GM21619 (cell line): ENCODE measurements around the gene TMEM191C.
"Not testable (repeated sequence)": the region's sequence is repeated elsewhere in the genome, so short reads cannot be mapped to it uniquely, and the experiment has no call there.

ENCODE experiments used
- ATAC-seq: cut with Tn5 transposase; IDR thresholded peaks from one replicate; pipeline ENCODE4 v1.9.1; 2021; ENCODE audit not compliant: unreplicated experiment

Gene TMEM191C

GRCh38 chr22:21472984-21473383, 5.8 kb downstream of the TMEM191C start:
- ATAC-seq = not testable (repeated sequence)

GRCh38 chr22:21473664-21474063, 6.5 kb downstream of the TMEM191C start:
- ATAC-seq = not testable (repeated sequence)

DNA sequence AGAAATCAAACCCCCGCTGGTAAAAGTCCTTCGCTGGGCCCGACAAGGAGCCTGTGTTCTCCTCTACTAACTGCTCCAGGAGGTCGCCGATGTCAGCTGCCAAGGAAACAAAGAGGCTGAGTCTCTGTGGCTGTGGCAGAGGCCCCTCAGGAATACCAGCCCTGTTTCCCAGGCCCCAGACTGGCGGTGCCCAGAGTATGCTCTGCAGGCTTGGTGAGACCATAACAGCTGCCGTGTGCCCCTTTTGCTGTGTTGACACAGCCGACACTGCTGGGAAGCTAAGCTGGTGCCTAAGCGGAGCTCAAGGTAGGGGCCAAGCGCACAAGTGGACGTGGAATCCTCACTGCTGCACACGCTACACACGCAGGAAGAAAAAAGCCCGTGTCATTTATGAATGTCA, 16.9 kb downstream of the TMEM191C start:
- ATAC-seq = not testable (repeated sequence)

- not testable (repeated sequence) for ATAC-seq
Observed at GRCh38 chr22:21487723-21488122, 20.5 kb downstream of the TMEM191C start.

DNA sequence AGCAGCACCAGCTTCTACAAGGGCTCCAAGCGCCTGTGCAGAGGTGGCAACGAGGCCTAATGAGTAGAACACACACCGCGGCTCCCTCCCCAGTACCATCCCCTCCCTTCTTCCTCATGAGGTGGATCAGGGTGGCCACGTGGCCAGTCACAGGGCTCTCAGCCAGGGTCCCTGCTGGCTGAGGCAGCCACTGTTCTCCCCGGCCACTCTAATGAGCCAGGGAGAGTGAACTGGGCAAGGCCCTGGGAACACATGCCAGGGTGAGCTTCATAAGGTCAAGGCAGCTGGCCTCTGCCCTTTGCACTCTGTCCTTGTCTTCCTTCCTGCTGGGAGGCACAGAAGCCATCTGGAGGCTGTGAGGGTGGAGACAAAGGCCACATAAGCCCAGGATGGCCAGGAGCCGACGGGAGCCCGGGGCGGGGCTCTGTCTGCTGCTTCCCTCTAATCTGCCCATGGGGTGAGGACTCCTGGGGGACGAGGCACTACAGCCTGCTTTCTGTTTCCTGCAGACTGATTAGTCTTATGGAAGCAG, 22.0 kb downstream of the TMEM191C start:
- not testable (repeated sequence) for ATAC-seq

DNA sequence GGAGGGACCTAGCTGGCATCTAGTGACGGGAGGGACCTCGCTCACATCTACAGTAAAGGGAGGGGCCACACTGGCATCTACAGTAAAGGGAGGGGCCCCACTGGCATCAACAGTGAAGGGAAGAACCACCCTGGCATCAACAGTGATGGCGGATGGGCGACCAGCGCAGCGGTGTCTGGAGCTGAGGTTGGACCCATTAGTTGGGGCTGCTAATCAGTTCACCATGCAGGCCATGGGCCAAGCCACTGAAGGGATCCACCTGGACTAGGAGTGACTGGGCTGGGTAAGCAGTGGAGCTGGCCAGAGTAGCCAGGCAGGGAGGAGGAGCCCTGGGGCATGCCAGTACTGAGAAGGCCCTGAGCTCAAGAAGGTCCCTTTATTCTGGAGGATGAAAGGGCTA, 23.4 kb downstream of the TMEM191C start:
- ATAC-seq = not testable (repeated sequence)

GRCh38 chr22:21492271-21492670, 25.1 kb downstream of the TMEM191C start:
- ATAC-seq = not testable (repeated sequence)

DNA sequence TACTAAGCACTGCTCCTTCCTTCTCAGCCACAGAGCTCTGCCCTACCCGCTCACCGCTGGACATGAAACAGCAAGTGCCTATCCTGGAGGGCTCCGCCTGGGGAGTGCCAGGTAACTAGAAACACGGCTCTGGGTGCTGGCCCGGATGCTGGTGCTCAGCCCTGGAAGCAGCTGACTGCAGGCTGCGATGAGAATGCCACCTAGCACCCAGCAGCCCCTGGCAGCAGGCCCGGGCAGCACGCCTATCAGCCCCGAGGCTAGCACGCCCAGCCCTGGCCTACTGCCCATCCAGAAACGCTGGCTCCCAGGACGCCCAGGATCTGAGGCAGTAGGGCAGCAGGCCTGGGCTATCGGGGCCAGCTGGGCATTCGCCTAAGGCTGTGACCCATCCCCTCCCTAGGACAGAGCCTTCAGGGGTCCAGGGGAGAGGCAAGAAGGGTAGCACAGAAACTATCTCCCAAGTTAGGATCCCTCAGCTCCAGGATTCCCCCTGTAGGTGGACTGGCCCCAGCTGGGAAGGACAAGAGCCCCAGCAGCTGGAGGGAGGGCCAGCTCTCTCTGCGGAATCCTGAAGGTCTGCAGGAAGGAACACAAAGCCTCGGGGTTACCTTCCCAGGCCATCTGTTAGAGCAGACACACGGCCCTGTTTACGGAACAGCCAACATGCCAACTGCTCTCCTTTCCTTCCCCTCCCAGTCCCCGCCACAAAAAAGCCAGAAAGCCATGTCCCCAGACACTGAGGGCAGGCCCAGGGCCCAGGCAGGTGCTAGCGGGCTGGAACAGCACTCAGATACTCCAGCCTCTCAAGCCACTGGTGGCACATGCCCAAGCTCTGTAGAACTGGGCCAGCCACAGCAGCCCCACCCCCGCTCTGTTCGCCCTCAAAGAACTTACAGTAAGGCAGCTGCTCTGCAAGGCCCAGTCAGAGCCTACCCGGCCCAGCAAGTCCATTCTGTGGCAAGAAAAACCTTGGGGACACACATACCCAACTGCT, 26.9 kb downstream of the TMEM191C start:
- ATAC-seq = not testable (repeated sequence)

GRCh38 chr22:21497984-21498383, 30.8 kb downstream of the TMEM191C start:
- not testable (repeated sequence) for ATAC-seq

GRCh38 chr22:21498489-21498888, 31.3 kb downstream of the TMEM191C start:
- not testable (repeated sequence) for ATAC-seq

DNA sequence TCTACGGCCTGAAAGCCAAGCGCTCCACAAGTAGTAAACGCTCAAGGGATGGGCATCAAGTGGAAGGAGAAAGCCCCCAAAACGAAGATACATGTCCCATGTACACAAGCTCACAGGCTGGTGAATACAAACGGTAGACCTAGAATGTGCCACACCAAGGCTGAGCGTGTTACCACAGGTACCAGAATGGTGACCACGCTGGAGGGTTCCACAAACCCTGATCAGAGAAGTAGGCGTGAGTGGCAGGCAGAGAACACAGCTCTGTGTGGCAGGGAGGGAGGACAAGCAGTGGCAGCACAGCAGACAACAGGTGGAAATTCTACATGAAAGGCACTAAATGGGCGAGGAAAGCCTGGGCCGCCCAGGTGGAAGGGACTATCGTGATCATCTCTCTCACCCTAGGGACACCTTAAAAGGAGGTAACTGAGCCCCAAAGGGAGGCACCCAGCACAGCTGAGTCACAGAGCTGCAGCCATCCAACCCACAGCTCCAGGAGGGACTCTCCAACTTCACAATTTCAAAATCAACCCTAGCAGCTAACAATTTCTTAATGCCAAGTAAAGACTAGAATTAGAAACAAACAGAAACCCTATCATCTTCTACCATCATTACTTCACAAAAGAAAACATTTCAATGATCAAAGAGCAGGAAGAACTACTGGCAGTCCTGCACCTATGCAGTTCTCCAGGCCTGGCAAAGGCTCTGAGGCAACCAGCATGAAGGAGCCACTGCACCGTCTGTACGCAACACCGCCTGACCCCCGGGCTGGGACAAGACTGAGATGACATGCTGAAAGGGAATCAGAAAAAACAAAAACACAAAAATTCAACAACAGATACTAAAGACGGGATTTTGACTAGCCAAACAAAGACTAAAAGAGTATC, 32.7 kb downstream of the TMEM191C start:
- not testable (repeated sequence) for ATAC-seq

DNA sequence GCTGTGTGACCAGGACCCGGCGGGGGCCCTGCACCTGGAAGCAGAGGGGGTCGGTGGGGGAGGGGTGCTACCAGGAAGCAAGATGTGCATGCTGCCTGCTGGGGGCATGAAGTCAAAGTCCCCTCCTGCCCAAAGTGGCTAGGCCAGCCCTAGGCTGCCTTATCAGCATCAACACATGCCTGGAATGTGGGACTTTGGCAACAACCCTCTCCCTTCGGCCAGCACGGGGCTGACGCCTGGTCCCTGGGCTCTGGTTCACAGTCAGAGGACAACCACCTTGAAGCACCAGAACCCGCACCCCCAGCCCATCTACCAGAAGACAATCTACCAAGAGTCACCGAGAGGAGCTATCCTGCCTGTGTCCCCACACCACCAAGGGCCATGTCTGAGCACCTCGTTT, 43.2 kb downstream of the TMEM191C start:
- ATAC-seq = not testable (repeated sequence)

DNA sequence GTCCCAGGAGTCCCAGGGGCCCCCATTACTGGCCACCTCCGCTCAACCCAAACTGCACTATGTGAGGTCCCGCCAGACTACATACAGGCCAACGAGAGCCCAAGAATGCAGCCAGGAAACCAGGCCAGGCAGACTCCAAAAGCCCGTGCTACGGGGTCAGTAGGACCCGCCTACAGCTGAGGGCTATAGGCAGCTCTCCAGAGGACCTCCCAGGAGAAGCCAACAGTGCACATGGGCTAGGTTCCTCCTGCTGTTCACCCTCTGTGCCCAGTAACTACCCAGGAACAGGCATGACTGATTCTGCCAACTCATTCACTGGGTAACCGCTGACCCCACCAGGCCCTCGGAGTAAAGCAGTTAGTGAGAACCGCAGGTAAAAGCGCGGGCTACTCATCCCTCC, 44.8 kb downstream of the TMEM191C start:
- not testable (repeated sequence) for ATAC-seq

DNA sequence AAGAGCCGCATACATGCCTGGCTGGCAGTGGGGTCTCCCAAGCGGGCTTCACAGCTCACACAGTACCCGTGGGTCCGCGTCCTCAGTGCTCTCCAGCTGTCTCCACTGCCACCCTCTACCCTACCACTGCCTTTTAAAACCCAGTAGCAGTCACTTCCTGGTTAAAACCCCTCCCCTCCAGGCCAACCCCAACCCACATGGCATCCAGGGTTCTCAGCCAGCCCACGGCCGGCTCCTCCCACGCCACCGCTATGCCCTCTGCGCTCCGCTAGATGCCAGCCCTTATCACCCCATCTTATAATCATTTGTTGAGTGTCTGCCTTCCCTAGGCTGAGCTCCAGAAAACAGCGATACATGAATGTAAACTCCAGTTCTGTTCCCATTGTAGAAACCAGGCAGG, 46.9 kb downstream of the TMEM191C start:
- not testable (repeated sequence) for ATAC-seq

GRCh38 chr22:21515234-21515633, 48.0 kb downstream of the TMEM191C start:
- ATAC-seq = not testable (repeated sequence)

- not testable (repeated sequence) for ATAC-seq
Observed at GRCh38 chr22:21516522-21516921, 49.3 kb downstream of the TMEM191C start.

DNA sequence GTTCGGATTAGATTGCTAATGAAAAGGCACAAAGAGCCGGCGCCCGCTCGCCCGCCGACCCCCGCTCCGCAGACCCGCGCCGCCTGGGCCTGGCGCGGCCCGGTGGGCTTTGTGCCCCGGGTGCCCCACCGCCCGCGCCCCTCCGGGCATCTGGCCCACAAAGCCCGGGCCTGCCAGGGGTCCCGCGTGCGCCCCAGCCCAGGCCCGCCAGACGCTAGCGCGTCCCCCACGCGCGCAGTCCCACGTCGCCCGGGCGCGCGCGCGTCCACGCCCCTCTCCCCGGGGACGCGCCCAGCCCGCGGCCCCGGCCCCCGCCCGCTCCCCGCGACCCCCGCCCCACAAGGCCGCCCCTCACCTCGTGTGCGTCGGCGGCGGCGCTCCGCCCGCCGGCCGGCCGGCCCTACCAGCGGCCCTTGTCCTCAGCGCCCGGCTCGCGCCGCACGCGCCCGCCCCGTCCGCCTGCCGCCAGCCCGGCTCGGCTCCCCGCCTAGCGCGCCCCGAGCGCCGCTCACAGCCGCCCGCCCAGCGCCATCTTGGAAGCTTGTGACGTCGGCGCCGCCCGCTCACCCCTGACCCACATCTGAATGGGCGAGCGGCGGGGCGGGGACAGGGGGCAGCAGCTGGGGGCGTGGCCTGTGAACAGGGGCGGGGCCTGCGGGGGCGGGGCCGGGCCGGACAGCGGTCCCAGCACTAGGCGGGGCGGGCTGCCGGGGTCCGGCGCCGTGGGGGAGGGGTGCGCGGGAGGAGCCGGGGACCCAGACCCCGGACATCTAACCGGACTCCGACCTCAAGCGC, 50.0 kb downstream of the TMEM191C start:
- ATAC-seq = peak; percentile 85
